ENCODE data around the gene PPP1R37. TPM values are rescaled to one million over a fixed set of nuclear protein-coding genes. Genes with fewer than 3 reads are reported as not detected.

PPP1R37 gene
- total RNA-seq, 1 experiment from 2014 or later = 33.6 TPM

- Histone ChIP-seq H2BK5ac (ENCODE audit: insufficient read length, low read length) (no peak within 1 kb of the TSS), H3K56ac (ENCODE audit: insufficient read length, low read depth, low read length) (no peak within 1 kb of the TSS), H2AK5ac (ENCODE audit: insufficient read length, low read length) (no peak within 1 kb of the TSS), H2BK20ac (ENCODE audit: low read depth, low read length, poor library complexity, severe bottlenecking) (no peak within 1 kb of the TSS), H3K18ac (ENCODE audit: insufficient read length, low read depth, low read length) (no peak within 1 kb of the TSS), H4K8ac (replicated peaks; ENCODE audit: insufficient read length, low read depth, low read length) (no peak within 1 kb of the TSS), H4K91ac (ENCODE audit: insufficient read length, low read depth, low read length) (no peak within 1 kb of the TSS), H3K4me1 (ENCODE audit: insufficient read depth, low read length) (no peaks in the 10 kb centered on the region), H3K23me2 (ENCODE audit: insufficient read length, low read depth, low read length, poor library complexity, severe bottlenecking) (peaks cover 13% of the 10 kb centered on the region), H2AFZ (ENCODE audit: low read length) (no peak within 1 kb of the TSS), H4K20me1 (ENCODE audit: control insufficient read depth, insufficient read depth, insufficient read length) (no peaks in the 10 kb centered on the region), H3K9me3 (ENCODE audit: control insufficient read depth, low read depth, low read length) (no peaks in the 10 kb centered on the region), H3K9ac (ENCODE audit: extremely low read depth, insufficient read length, low read length) (peak within 1 kb of the TSS; percentile 56), H3K4me2 (ENCODE audit: insufficient read depth, insufficient read length, low read length) (peak within 1 kb of the TSS; percentile 79), H4K5ac (ENCODE audit: insufficient read length, low read depth, low read length) (no peak within 1 kb of the TSS), H2BK12ac (ENCODE audit: insufficient read length, low read depth, low read length) (no peak within 1 kb of the TSS), H3K23ac (ENCODE audit: insufficient read length, low read depth, low read length) (no peak within 1 kb of the TSS), H3K27me3 (ENCODE audit: insufficient read depth, low read length) (no peaks in the 10 kb centered on the region), H3K14ac (ENCODE audit: insufficient read depth, low read length) (no peak within 1 kb of the TSS), H3K4ac (ENCODE audit: low read depth, low read length) (no peak within 1 kb of the TSS), H3K79me1 (ENCODE audit: insufficient read depth, low read depth, low read length, poor library complexity, severe bottlenecking) (no peaks in the 10 kb centered on the region), H3K79me2 (ENCODE audit: insufficient read depth, low read length) (no peaks in the 10 kb centered on the region), H3K27ac (ENCODE audit: insufficient read length, low read depth, low read length) (no peak within 1 kb of the TSS), H3T11ph (ENCODE audit: low read length) (no peak within 1 kb of the TSS), H2BK120ac (ENCODE audit: low read depth, low read length, poor library complexity, severe bottlenecking) (no peak within 1 kb of the TSS), H2BK15ac (ENCODE audit: low read depth, low read length) (no peak within 1 kb of the TSS)
- peaks cover 0 to 4% (median 2%) of the 10 kb centered on the region in 3 experiments; a peak in 2 of 7 replicates for H3K36me3 Mint-ChIP-seq (ENCODE audit: insufficient read depth in 1 of 3, low read depth in 3 of 3)
- DNase-seq = no peak
- H3K4me3 Mint-ChIP-seq = peak within 1 kb of the TSS; percentile 91 to 93
- TF ChIP-seq CTCF (conservative IDR thresholded peaks at IDR 0.05) = no peak
- H3K27ac Mint-ChIP-seq = peak within 1 kb of the TSS; percentile 96 to 98 (median 96)
- peaks cover 0 to 10% of the 10 kb centered on the region in 2 experiments; a peak in 3 of 4 replicates for H3K4me1 Mint-ChIP-seq
- H3K9me3 Mint-ChIP-seq = no peaks in the 10 kb centered on the region
- peaks cover 3% of the 10 kb centered on the region; the same call in 1 of the 2 replicates for H3K27me3 Mint-ChIP-seq (ENCODE audit: low read depth)
- WGBS (ENCODE audit: extremely low coverage, insufficient read length, low lambda C conversion rate) = no CpG with 5 or more reads among the region's 36 CpGs
These were observed 84.9 kb downstream of the PPP1R37 start, which contains the start of gene TRAPPC6A for GRCh38 chr19:45177817-45178261. Gene TRAPPC6A, minus strand, starts transcription at chr19:45178237. Its CDS starts 19 bp downstream, at chr19:45178218.

Measured in H9 (cell line).